VCaP (cell line): ENCODE data around the gene AQP1.

Source experiments
- H3K27ac ChIP-seq: fragments of 450-650 bp; 2 replicates; pipeline ENCODE4 v1.5.1; 2017
- CTCF ChIP-seq: fragments of 450-650 bp; conservative IDR thresholded peaks from 2 replicates; pipeline ENCODE4 v1.5.1; 2017; ENCODE audit warnings: mild to moderate bottlenecking, moderate library complexity

AQP1 gene

GRCh38 chr7:30896036-30896435, 15.6 kb upstream of the AQP1 start:
- TF ChIP-seq CTCF: no peak
- H3K27ac ChIP-seq: no peak overlapping the region

DNA sequence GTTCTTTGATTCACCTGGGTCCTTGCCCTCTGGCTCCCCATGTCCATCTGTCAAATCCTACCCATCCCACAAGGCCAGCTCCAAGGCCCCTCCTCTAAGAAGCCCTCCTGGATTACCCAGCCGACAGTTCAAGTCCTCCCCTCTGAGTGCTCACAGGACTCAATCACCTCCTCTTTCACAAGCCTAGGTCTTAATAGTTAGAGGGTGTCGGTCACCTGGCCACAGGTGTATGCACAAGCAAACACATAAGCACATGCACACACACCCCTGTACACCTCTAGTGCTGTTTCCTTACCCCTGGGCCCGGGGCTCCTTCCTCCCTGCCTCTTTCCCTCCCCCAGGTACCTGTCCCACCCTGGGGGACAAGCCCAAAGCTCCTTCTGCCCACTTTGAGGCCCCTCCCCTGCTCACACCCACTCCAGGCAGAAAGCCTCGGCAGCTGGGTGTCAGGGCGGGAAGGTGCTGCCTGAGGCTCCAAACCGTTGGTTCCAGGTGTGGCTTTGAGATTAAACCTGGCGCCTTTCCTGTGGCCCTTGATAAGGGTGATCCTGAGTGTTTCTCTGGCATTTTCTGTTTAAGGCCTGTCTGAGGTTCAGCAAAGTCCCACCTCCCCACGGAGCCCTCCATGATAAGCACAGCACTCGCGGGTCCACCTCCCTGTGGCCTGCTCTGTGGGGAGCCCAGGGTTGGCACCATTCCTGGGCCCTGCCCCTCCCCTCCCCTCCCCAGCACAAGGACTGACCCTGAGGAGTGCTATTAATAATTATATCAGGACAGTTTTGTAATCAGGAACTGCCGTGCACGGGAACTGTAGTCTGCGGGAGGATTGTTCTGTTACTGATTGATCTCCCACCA, 14.6 kb upstream of the AQP1 start:
- TF ChIP-seq CTCF: no peak
- H3K27ac ChIP-seq: no peak overlapping the region

DNA sequence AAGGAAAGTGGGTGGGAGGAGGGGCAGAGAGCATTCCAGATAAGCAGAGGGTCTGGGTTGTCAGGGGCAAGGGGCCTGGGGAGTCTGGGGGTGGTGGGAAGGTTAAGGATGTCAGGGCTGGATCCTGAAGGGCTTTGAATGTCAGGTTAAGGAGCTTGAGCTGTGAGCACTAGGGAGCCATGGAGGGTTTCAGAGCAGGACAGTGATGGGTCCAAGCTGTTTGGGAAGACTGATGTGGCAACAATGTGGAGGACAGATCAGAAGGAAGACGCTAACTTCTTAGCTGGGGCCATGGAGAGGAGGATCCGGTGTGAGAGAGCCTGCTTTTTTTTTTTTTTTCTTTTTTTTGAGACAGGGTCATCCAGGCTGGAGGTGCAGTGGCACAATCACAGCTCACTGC, 13.9 kb upstream of the AQP1 start:
- TF ChIP-seq CTCF: no peak
- no peak overlapping the region for H3K27ac ChIP-seq

- TF ChIP-seq CTCF: no peak
- H3K27ac ChIP-seq: no peak overlapping the region
Observed at GRCh38 chr7:30898411-30898810, 13.2 kb upstream of the AQP1 start.

GRCh38 chr7:30899066-30899465, 12.6 kb upstream of the AQP1 start:
- no peak overlapping the region for H3K27ac ChIP-seq
- TF ChIP-seq CTCF: no peak

GRCh38 chr7:30899630-30900029, 12.0 kb upstream of the AQP1 start:
- no peak overlapping the region for H3K27ac ChIP-seq
- no peak for TF ChIP-seq CTCF

GRCh38 chr7:30900053-30900452, 11.6 kb upstream of the AQP1 start:
- H3K27ac ChIP-seq: no peak overlapping the region
- no peak for TF ChIP-seq CTCF
